Hepatocyte (in vitro differentiated cells): ENCODE results near the gene ADGRD1. TPM values are rescaled to one million over a fixed set of nuclear protein-coding genes. Genes with fewer than 3 reads are reported as not detected.

ENCODE experiments used
- DNase-seq: peaks from one replicate; pipeline ENCODE4 v3.0.0-alpha.2; 2016; ENCODE audit warnings: low spot score
- H2AFZ ChIP-seq: fragments of 200-600 bp; sonication (generic); 2 replicates; pipeline ENCODE4 v1.6.0; 2016; ENCODE audit warnings: antibody characterized with exemption, mild to moderate bottlenecking
- H3K27ac ChIP-seq: fragments of 200-600 bp; sonication (generic); 2 replicates; pipeline ENCODE4 v1.5.1; 2016; ENCODE audit warnings: mild to moderate bottlenecking
- H3K27me3 ChIP-seq: fragments of 200-600 bp; sonication (generic); 2 replicates; pipeline ENCODE4 v1.6.1; 2016
- H3K36me3 ChIP-seq: fragments of 200-600 bp; sonication (generic); replicated peaks from 2 replicates; pipeline ENCODE4 v1.5.1; 2016; ENCODE audit warnings: low read depth; ENCODE audit not compliant: insufficient read depth
- H3K4me1 ChIP-seq: fragments of 200-600 bp; sonication (generic); 2 replicates; pipeline ENCODE4 v1.5.1; 2016; ENCODE audit warnings: mild to moderate bottlenecking, moderate library complexity; ENCODE audit not compliant: insufficient read depth
- H3K4me2 ChIP-seq: fragments of 200-600 bp; sonication (generic); 2 replicates; pipeline ENCODE4 v1.6.0; 2016
- H3K4me3 ChIP-seq: fragments of 200-600 bp; sonication (generic); 2 replicates; pipeline ENCODE4 v1.5.1; 2016; ENCODE audit warnings: mild to moderate bottlenecking
- H3K79me2 ChIP-seq: fragments of 200-600 bp; sonication (generic); 2 replicates; pipeline ENCODE4 v1.6.0; 2017; ENCODE audit warnings: mild to moderate bottlenecking
- H3K9me2 ChIP-seq: fragments of 200-600 bp; sonication (generic); replicated peaks from 2 replicates; pipeline ENCODE4 v1.6.0; 2017; ENCODE audit warnings: mild to moderate bottlenecking; ENCODE audit not compliant: insufficient read depth
- H3K9me3 ChIP-seq: fragments of 200-600 bp; sonication (generic); 2 replicates; pipeline ENCODE4 v1.5.1; 2016; ENCODE audit warnings: low read depth, mild to moderate bottlenecking
- H4K20me1 ChIP-seq: fragments of 200-600 bp; sonication (generic); 2 replicates; pipeline ENCODE4 v1.6.0; 2016; ENCODE audit warnings: mild to moderate bottlenecking; ENCODE audit not compliant: insufficient read depth, poor library complexity, severe bottlenecking
- CTCF ChIP-seq: fragments of 200-600 bp; sonication (generic); IDR thresholded peaks from 2 replicates; pipeline ENCODE4 v1.5.1; 2016; ENCODE audit warnings: antibody characterized with exemption, mild to moderate bottlenecking; ENCODE audit not compliant: poor library complexity
- EZH2 ChIP-seq: fragments of 200-600 bp; sonication (generic); IDR thresholded peaks from 2 replicates; pipeline ENCODE4 v1.6.1; 2016; ENCODE audit warnings: antibody characterized with exemption, mild to moderate bottlenecking, borderline replicate concordance
- EZH2phosphoT487 ChIP-seq: fragments of 200-600 bp; sonication (generic); IDR thresholded peaks from one replicate; pipeline ENCODE4 v1.6.1; 2018; ENCODE audit warnings: antibody characterized with exemption, mild to moderate bottlenecking, low read depth, moderate library complexity; ENCODE audit not compliant: unreplicated experiment, severe bottlenecking
- WGBS: methylation state at CpG from one replicate; pipeline ENCODE4 v1.1.6; 2016; ENCODE audit warnings: low lambda C conversion rate; ENCODE audit errors: missing lambda C conversion rate; 5-methylcytosine and 5-hydroxymethylcytosine counted together
- polyA plus RNA-seq: library from polyadenylated mRNA; unstranded; fragments of >200 nt; fragmentation: Nextera tagmentation; extraction: Ambion mirVana; gene quantifications from 2 replicates; pipeline ENCODE4 v1.2.1, GENCODE V29; 2016
- total RNA-seq: library from RNA; depleted of rRNA; stranded (reverse); fragments of >200 nt; gene quantifications from 2 replicates; pipeline ENCODE4 v1.2.3, GENCODE V29; 2014

The ADGRD1 gene
- total and polyA plus RNA-seq, 2 experiments from 2014 or later, result 18.1 to 18.5 TPM

GRCh38 chr12:131024721-131025120, 71.0 kb downstream of the ADGRD1 start:
- Histone ChIP-seq H3K9me3 (no peaks in the 10 kb centered on the region), H3K79me2 (no peaks in the 10 kb centered on the region), H3K4me3 (no peak overlapping the region), H3K4me2 (no peak overlapping the region), H3K4me1 (no peaks in the 10 kb centered on the region), H2AFZ (no peak overlapping the region), H3K36me3 (no peaks in the 10 kb centered on the region), H3K27ac (no peak overlapping the region), H3K9me2 (no peaks in the 10 kb centered on the region), H4K20me1 (no peaks in the 10 kb centered on the region), H3K27me3 (no peaks in the 10 kb centered on the region)
- TF ChIP-seq EZH2phosphoT487, result no peak
- TF ChIP-seq CTCF, result no peak
- TF ChIP-seq EZH2, result no peak
- DNase-seq, result no peak
- 86% methylated on average over 11 of the region's 11 CpGs for WGBS

- no peaks in the 10 kb centered on the region for H3K27me3 ChIP-seq
- H3K9me2 ChIP-seq, result no peaks in the 10 kb centered on the region
- no peaks in the 10 kb centered on the region for H4K20me1 ChIP-seq
- no peak overlapping the region for H3K27ac ChIP-seq
- H3K4me3 ChIP-seq, result no peak overlapping the region
- no peaks in the 10 kb centered on the region for H3K79me2 ChIP-seq
- no peaks in the 10 kb centered on the region for H3K9me3 ChIP-seq
- 90% methylated on average over 10 of the region's 11 CpGs for WGBS
- no peak for DNase-seq
- no peaks in the 10 kb centered on the region for H3K4me1 ChIP-seq
- TF ChIP-seq CTCF (no peak), EZH2 (no peak), EZH2phosphoT487 (no peak)
- H3K36me3 ChIP-seq, result no peaks in the 10 kb centered on the region
- no peak overlapping the region for H3K4me2 ChIP-seq
- H2AFZ ChIP-seq, result no peak overlapping the region
Observed at GRCh38 chr12:131025234-131025633, 71.5 kb downstream of the ADGRD1 start.

DNA sequence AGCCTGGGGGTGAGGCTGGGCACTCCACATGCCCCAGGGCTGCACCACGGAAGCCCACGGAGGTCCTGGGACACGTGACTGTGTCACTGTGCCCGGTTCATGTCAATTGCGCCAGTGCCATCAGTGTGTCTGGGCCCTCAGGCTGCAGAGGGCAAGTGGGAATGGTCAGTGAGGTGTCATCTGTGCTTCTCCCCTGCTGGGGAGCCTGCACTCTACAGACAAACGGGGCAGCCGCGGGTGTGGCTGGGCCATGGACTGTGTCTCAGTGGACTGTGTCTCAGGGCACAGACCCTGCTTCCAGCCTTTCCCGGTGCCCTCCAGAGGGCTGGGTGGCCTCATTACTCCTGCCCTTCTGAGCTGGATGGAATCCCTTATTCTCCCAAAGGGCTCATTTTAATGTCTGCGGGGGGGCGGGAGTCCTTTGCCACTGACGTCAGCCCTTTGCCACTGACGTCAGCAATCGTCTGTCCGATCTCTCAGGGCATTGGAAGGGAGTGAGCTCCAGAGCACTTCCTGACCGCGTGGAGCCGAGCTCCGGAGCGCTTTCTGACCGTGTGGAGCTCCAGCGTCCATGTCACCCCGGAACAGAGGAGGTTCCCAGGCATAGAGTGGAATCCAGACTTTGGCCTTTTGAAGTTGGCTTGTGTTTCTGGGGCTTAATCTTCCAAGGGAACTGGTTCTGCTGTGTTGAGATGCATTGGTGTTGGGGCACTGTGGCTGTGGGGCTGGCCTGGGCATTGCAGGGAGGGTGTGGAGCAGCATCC, 72.4 kb downstream of the ADGRD1 start:
- DNase-seq, result no peak
- H4K20me1 ChIP-seq, result no peaks in the 10 kb centered on the region
- H3K4me2 ChIP-seq, result no peak overlapping the region
- H3K27me3 ChIP-seq, result no peaks in the 10 kb centered on the region
- H3K9me3 ChIP-seq, result no peaks in the 10 kb centered on the region
- no peak overlapping the region for H3K27ac ChIP-seq
- WGBS, result 91% methylated on average over 23 of the region's 23 CpGs
- no peaks in the 10 kb centered on the region for H3K79me2 ChIP-seq
- no peak overlapping the region for H3K4me3 ChIP-seq
- H3K36me3 ChIP-seq, result no peaks in the 10 kb centered on the region
- no peak overlapping the region for H2AFZ ChIP-seq
- no peak for TF ChIP-seq CTCF
- no peaks in the 10 kb centered on the region for H3K9me2 ChIP-seq
- H3K4me1 ChIP-seq, result no peaks in the 10 kb centered on the region

GRCh38 chr12:131026754-131027153, 73.0 kb downstream of the ADGRD1 start:
- DNase-seq, result no peak
- Histone ChIP-seq H3K4me1 (no peaks in the 10 kb centered on the region), H3K9me3 (no peaks in the 10 kb centered on the region), H2AFZ (no peak overlapping the region), H3K4me3 (no peak overlapping the region), H3K27ac (no peak overlapping the region), H3K4me2 (no peak overlapping the region), H3K27me3 (no peaks in the 10 kb centered on the region), H3K79me2 (no peaks in the 10 kb centered on the region), H3K9me2 (no peaks in the 10 kb centered on the region), H4K20me1 (no peaks in the 10 kb centered on the region), H3K36me3 (no peaks in the 10 kb centered on the region)
- 89% methylated on average over 11 of the region's 11 CpGs for WGBS
- TF ChIP-seq CTCF (no peak), EZH2 (no peak), EZH2phosphoT487 (no peak)
